ENCODE data around the gene MFRP. TPM values are rescaled to one million over a fixed set of nuclear protein-coding genes. Genes with fewer than 3 reads are reported as not detected.

MFRP gene
- total RNA-seq, 3 donors from 2014 or later (not counting 1 experiment from before 2014, with no cell fraction given): not detected

GRCh38 chr11:119377961-119378667 is 31.6 kb upstream of the MFRP start:
- Mint-ChIP-seq H3K4me3 (no peak overlapping the region), H3K4me1 (peaks cover 0 to 6% of the 10 kb centered on the region in 2 donors), H3K27me3 (ENCODE audit: low read depth in 2 of 2) (peaks cover 0 to 6% of the 10 kb centered on the region in 2 donors), H3K9me3 (no peaks in the 10 kb centered on the region), H3K27ac (peak overlapping the region in 1 of 2 donors; percentile 6), H3K36me3 (no peaks in the 10 kb centered on the region)
- Histone ChIP-seq H3K9me3 (ENCODE audit: control insufficient read depth, insufficient read depth, low read length) (no peaks in the 10 kb centered on the region), H3K4me1 (ENCODE audit: control insufficient read depth, insufficient read depth, low read length) (peaks cover 30% of the 10 kb centered on the region), H3K27me3 (ENCODE audit: control insufficient read depth, insufficient read depth, low read length) (peaks cover 3% of the 10 kb centered on the region), H3K4me3 (ENCODE audit: low read length) (no peak overlapping the region), H3K36me3 (ENCODE audit: control insufficient read depth, insufficient read depth, low read length) (no peaks in the 10 kb centered on the region), H3K27ac (ENCODE audit: low read length) (no peak overlapping the region)
- DNase-seq: no peak
- intact Hi-C loops (cut with micrococcal nuclease): no loop called here
- WGBS (ENCODE audit: insufficient coverage): 69% methylated on average over 6 of the region's 6 CpGs
- ATAC-seq: no peak
- no peak for TF ChIP-seq CTCF (IDR thresholded peaks at IDR 0.05)

DNA sequence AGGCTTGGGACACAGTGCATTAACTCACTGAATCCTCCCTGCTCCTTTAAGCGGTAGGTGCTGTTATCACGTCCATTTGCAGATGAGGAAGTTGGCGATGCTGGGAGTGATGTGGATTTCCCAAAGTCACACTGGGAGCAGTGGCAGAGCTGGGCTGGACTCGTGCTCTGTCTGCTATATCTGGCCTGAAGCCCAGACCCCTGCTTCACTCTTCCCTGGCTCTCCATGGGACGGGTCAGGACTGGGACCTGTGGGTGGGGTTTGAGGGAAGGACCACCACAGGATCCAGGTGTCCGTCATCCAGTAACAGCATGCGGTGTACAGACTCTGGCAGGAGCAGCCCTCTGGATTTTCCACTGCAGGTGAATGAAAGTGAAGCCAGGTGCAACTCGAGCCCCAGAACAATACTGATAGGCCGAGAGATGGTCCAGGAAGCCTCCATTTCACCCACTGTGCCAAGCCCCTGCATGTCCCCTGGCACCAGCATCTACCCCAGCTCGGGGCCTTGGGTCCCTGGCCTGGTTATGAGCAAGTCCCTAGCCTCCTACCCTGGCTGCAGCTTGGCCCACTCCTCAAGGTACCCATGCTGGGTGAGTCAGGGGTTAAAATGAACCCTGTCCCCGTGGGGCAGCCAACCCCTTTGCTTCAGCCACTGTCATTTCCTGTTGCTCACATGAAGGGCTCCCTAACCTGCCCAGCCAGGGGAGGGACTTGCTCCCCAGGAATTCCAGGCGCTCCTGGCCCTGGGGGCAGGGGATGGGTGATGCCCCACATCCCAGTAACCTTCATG is 30.8 kb upstream of the MFRP start:
- intact Hi-C loops (cut with micrococcal nuclease): no loop called here
- Mint-ChIP-seq H3K36me3 (no peaks in the 10 kb centered on the region), H3K27ac (no peak overlapping the region), H3K9me3 (no peaks in the 10 kb centered on the region), H3K4me3 (no peak overlapping the region), H3K4me1 (peaks cover 0 to 6% of the 10 kb centered on the region in 2 donors), H3K27me3 (ENCODE audit: low read depth in 2 of 2) (peaks cover 0 to 6% of the 10 kb centered on the region in 2 donors)
- no peak overlapping the region for H3K4me3 ChIP-seq (ENCODE audit: low read length)
- H3K27me3 ChIP-seq (ENCODE audit: control insufficient read depth, insufficient read depth, low read length): no peaks in the 10 kb centered on the region
- no peak for DNase-seq
- H3K27ac ChIP-seq (ENCODE audit: low read length): no peak overlapping the region
- H3K9me3 ChIP-seq (ENCODE audit: control insufficient read depth, insufficient read depth, low read length): no peaks in the 10 kb centered on the region
- WGBS (ENCODE audit: insufficient coverage): 71% methylated on average over 12 of the region's 12 CpGs
- ATAC-seq: no peak
- peaks cover 30% of the 10 kb centered on the region for H3K4me1 ChIP-seq (ENCODE audit: control insufficient read depth, insufficient read depth, low read length)
- no peak for TF ChIP-seq CTCF (IDR thresholded peaks at IDR 0.05)
- H3K36me3 ChIP-seq (ENCODE audit: control insufficient read depth, insufficient read depth, low read length): no peaks in the 10 kb centered on the region

- TF ChIP-seq CTCF (IDR thresholded peaks at IDR 0.05): no peak
- WGBS (ENCODE audit: insufficient coverage): 95% methylated on average over 11 of the region's 11 CpGs
- peaks cover 22% of the 10 kb centered on the region for H3K4me1 ChIP-seq (ENCODE audit: control insufficient read depth, insufficient read depth, low read length)
- H3K4me3 ChIP-seq (ENCODE audit: low read length): no peak overlapping the region
- H3K27me3 ChIP-seq (ENCODE audit: control insufficient read depth, insufficient read depth, low read length): no peaks in the 10 kb centered on the region
- H3K27ac ChIP-seq (ENCODE audit: low read length): no peak overlapping the region
- H3K4me3 Mint-ChIP-seq: no peak overlapping the region
- peaks cover 0 to 6% of the 10 kb centered on the region in 2 donors for H3K27me3 Mint-ChIP-seq (ENCODE audit: low read depth in 2 of 2)
- H3K9me3 Mint-ChIP-seq: no peaks in the 10 kb centered on the region
- no peak overlapping the region for H3K27ac Mint-ChIP-seq
- no peaks in the 10 kb centered on the region for H3K36me3 ChIP-seq (ENCODE audit: control insufficient read depth, insufficient read depth, low read length)
- DNase-seq (no peak), ATAC-seq (no peak)
- H3K36me3 Mint-ChIP-seq: no peaks in the 10 kb centered on the region
- H3K9me3 ChIP-seq (ENCODE audit: control insufficient read depth, insufficient read depth, low read length): no peaks in the 10 kb centered on the region
- intact Hi-C loops (cut with micrococcal nuclease): no loop called here
- H3K4me1 Mint-ChIP-seq: peaks cover 0 to 6% of the 10 kb centered on the region in 2 donors
These were observed 29.8 kb upstream of the MFRP start for GRCh38 chr11:119376197-119376847.

Measured in natural killer cell (primary cell).